Psoas muscle (tissue), 7 donors: ENCODE data around the gene CCNG2. TPM values are rescaled to one million over a fixed set of nuclear protein-coding genes. Genes with fewer than 3 reads are reported as not detected.

Experiments used
- polyA plus RNA-seq, 3 donors: library from polyadenylated mRNA; stranded (reverse); fragments of 200-250 nt; gene quantifications; one replicate each; pipeline ENCODE4 v1.2.3, GENCODE V29; 2013
- total RNA-seq, 4 donors: library from RNA; stranded (reverse); fragmentation: NEBNext Ultra II Directional in 2 of 4; extraction: Animal tissue kit (Norgen Biotek cat#: 25700) in 2 of 4; gene quantifications; one replicate each; pipeline versions ENCODE4 v1.2.1 to v1.2.4, GENCODE V29; 2021 to 2023
- donor health status: healthy with polysubstance abuse.
- donor health status: DM: no; HTN: no; CAD: no; lungs with moderate emphysema.
- donor health status: Bipolar disorder and iron deficiency.
- donor health status: healthy.
- donor health status: DM: no; HTN: no; CAD: no.
- donor health status: DM: no; HTN: no; CAD: no.
- donor health status: DM: yes; HTN: yes; CAD: no.

CCNG2 gene
- total and polyA plus RNA-seq, 7 donors = 3.1 to 34.6 (median 7.0) TPM

Other genes starting within 250 kb of the CCNG2 start
- gene SEPTIN11, start 207.5 kb upstream of the CCNG2 start, total RNA-seq = 10 to 100 TPM; 20.9 to 54.0 (median 35.1) TPM
- 10 to 100 TPM in 2 of 3 donors, 1 to 10 TPM in 1; 5.7 to 48.2 (median 21.5) TPM for gene SEPTIN11, start 207.5 kb upstream of the CCNG2 start, polyA plus RNA-seq
- gene CCNI, start 81.2 kb upstream of the CCNG2 start, total RNA-seq = 100 to 1,000 TPM; 147 to 182 (median 159) TPM
- 100 to 1,000 TPM in 1 of 3 donors, 10 to 100 TPM in 2; 82.1 to 122 (median 98.6) TPM for gene CCNI, start 81.2 kb upstream of the CCNG2 start, polyA plus RNA-seq